ENCODE results near the gene CHD6.
A peak's percentile ranks its signal among the peaks of the same experiment; 100 is the strongest.

The CHD6 gene

DNA sequence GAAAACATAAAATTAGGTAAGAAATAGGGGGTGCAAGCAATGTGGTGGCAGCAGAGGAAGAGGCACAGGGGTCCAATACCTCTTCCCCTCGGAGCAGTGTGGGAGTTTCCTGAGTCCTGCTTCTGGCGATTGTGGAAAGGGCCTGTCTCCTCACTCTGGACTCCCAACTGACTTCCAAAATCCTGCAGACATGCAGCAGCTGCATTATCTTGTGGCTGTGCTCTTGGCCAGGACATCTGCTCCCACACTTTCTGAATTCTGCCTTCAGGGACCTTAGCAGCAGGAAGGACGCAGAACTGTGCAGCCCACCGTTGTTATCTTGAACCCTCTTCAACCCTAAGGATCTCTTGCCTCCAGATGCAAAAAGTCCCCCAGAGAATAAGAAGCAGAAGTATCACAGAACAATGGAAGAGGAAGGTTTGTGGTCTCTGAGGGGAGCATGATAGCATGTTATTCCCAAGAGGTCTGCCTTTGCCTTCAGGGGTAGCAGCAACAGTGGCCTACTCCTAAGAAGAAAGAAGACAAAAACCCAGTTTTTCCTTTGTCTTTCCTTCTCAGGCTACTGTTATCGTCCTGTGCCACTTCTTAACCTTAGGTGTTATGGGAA, 149.1 kb downstream of the CHD6 start:
- no peak overlapping the region for H3K4me3 ChIP-seq (replicated peaks in 1 of 2; ENCODE audit: low read depth in 2 of 2, low read length in 2 of 2)
- DNase-seq (ENCODE audit: low read depth in 2 of 2) = no peak
- TF ChIP-seq, protein P1, sequence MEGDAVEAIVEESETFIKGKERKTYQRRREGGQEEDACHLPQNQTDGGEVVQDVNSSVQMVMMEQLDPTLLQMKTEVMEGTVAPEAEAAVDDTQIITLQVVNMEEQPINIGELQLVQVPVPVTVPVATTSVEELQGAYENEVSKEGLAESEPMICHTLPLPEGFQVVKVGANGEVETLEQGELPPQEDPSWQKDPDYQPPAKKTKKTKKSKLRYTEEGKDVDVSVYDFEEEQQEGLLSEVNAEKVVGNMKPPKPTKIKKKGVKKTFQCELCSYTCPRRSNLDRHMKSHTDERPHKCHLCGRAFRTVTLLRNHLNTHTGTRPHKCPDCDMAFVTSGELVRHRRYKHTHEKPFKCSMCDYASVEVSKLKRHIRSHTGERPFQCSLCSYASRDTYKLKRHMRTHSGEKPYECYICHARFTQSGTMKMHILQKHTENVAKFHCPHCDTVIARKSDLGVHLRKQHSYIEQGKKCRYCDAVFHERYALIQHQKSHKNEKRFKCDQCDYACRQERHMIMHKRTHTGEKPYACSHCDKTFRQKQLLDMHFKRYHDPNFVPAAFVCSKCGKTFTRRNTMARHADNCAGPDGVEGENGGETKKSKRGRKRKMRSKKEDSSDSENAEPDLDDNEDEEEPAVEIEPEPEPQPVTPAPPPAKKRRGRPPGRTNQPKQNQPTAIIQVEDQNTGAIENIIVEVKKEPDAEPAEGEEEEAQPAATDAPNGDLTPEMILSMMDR (IDR thresholded peaks at IDR 0.05; ENCODE audit: low read depth, low read length) = no peak

DNA sequence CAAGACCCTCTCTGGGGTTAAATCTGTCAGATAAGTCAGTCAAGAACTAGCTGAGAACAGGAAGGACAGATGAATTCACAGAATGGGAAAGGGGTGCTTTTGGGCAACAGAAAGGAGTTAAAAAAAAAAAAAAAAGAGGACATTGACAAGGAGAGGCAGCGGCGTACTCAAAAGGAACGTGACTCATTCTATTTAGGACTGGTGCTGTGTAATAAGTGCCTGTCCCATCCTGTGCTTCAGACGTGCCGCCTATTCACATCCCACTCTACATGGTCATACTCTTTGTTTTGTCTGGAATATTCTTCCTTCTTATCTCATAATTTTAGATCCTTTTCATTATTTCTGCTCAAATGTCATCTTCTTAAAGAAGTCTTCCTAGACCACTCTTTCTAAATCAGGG, 150.5 kb downstream of the CHD6 start:
- TF ChIP-seq, protein P1 (IDR thresholded peaks at IDR 0.05; ENCODE audit: low read depth, low read length) = no peak
- H3K4me3 ChIP-seq (replicated peaks in 1 of 2; ENCODE audit: low read depth in 2 of 2, low read length in 2 of 2) = no peak overlapping the region
- DNase-seq (ENCODE audit: low read depth in 2 of 2) = peak in 1 of 2 donors; percentile 65

DNA sequence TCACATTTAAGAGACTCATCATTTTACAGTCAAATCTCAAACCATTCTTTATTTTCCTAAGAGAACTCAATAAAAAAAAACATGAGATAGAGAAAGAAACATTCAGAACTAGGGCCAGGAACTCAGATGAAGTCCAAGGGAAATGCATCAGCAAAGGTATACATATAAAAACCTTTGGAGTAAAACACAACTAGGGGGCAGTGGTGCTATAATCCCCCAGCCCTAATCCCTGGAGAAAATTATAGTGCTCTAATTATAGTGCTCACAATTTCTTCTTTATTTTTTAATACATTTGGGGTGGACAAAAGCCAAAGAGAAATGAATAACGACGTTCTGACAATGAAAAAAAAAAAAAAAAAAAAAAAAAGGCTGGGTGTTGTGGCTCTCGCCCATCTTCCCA, 151.0 kb downstream of the CHD6 start:
- DNase-seq (ENCODE audit: low read depth in 2 of 2) = no peak
- no peak overlapping the region for H3K4me3 ChIP-seq (replicated peaks in 1 of 2; ENCODE audit: low read depth in 2 of 2, low read length in 2 of 2)
- TF ChIP-seq, protein P1 (IDR thresholded peaks at IDR 0.05; ENCODE audit: low read depth, low read length) = no peak

DNA sequence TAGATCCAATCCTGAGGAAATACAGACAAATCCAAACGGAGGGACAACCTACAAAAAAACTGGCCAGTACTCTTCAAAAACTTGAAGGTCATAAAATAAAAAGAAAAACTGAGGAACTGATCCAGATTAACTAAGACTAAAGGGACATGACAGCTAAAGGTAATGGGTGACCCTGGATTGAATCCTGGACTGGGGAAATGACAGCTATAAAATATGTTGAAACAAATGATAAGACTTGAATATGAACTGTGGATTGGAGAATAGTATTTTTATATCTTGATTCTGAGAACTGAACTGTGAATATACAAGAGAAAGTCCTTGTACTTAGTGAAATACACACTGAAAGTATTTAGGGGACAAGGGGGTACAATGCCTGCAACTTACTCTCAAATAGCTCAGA, 154.6 kb downstream of the CHD6 start:
- H3K4me3 ChIP-seq (replicated peaks in 1 of 2; ENCODE audit: low read depth in 2 of 2, low read length in 2 of 2) = no peak overlapping the region
- TF ChIP-seq, protein P1 (IDR thresholded peaks at IDR 0.05; ENCODE audit: low read depth, low read length) = no peak
- no peak for DNase-seq (ENCODE audit: low read depth in 2 of 2)

DNA sequence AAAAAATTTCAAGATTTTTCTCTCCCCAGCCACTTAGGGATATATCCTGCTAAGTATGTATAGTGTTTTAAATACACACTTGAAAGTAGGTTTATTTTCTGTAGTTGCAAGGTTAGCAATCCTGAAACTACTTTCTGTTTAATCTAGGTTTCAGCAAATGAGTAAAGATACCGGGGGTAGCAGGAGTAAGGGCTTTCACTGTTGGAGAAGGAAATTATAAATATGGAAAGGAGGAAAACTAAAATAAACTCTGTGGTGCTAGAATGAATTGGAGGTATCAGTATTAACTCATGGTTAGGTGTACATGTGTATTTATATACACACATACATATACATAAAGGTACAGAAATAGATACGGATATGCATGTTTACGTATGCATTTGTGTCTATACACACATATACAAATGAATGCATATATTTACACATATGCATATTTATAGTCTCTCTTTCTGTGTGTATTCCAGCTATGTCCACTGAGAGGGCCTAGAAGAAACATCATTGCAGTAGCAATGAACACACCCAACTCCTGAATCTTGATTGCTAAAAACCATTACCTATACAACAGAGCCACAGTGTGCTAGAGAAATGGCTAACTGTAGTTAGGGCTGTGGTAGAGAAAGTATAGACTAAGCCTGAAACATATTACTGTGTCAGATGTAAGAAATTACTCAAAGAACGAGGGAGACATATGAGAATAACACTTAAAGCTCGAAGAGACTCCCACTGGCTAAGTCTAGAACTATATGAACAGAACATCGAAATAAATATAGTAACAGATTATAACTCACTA, 155.6 kb downstream of the CHD6 start:
- H3K4me3 ChIP-seq (replicated peaks in 1 of 2; ENCODE audit: low read depth in 2 of 2, low read length in 2 of 2) = no peak overlapping the region
- DNase-seq (ENCODE audit: low read depth in 2 of 2) = no peak
- TF ChIP-seq, protein P1 (IDR thresholded peaks at IDR 0.05; ENCODE audit: low read depth, low read length) = no peak

DNA sequence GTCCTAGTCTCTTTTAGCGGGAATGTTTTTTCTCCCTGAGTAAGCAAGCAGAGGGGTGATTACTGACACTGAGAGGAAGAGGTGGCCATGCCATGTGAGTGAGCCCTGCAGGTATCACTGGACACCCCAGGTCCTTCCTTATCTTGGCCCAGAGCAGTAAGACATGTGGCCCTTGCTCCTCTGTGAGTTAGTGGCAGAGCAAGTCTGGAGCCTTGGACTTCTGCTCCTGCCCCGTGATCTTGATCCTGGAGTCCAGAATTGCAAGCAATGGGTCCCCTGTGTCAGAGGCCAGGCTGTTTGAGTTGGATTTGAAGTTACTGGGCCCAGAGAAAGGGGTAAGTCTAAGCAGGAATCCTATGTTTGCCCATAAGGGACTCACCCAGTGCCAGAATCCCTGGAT, 159.4 kb downstream of the CHD6 start:
- no peak overlapping the region for H3K4me3 ChIP-seq (replicated peaks in 1 of 2; ENCODE audit: low read depth in 2 of 2, low read length in 2 of 2)
- TF ChIP-seq, protein P1 (IDR thresholded peaks at IDR 0.05; ENCODE audit: low read depth, low read length) = no peak
- no peak for DNase-seq (ENCODE audit: low read depth in 2 of 2)
